DOHH2 (cell line): ENCODE data around the gene RNF150.

Experiments
- H3F3A ChIP-seq: fragments of 200-600 bp; sonication (generic), shearing (Covaris generic); 2 replicates; pipeline ENCODE4 v1.6.0; 2016; ENCODE audit warnings: antibody characterized with exemption, mild to moderate bottlenecking; ENCODE audit not compliant: control insufficient read depth, insufficient read depth
- H3K27ac ChIP-seq: fragments of 200-600 bp; sonication (generic); 2 replicates; pipeline ENCODE4 v1.5.1; 2014; ENCODE audit warnings: low read depth, mild to moderate bottlenecking, low read length, moderate library complexity
- H3K27me3 ChIP-seq: fragments of 200-600 bp; sonication (generic); 2 replicates; pipeline ENCODE4 v1.6.1; 2014; ENCODE audit warnings: mild to moderate bottlenecking, low read length, mixed read lengths; ENCODE audit not compliant: control insufficient read depth
- H3K36me3 ChIP-seq: fragments of 200-600 bp; sonication (generic); 2 replicates; pipeline ENCODE4 v1.6.1; 2014; ENCODE audit warnings: mild to moderate bottlenecking, low read length, moderate library complexity, mixed read lengths; ENCODE audit not compliant: control insufficient read depth
- H3K4me1 ChIP-seq: fragments of 200-600 bp; sonication (generic); 2 replicates; pipeline ENCODE4 v1.6.1; 2014; ENCODE audit warnings: mild to moderate bottlenecking, low read length, mixed read lengths; ENCODE audit not compliant: control insufficient read depth
- H3K4me2 ChIP-seq: fragments of 200-600 bp; sonication (generic); 2 replicates; pipeline ENCODE4 v1.6.0; 2014; ENCODE audit warnings: mild to moderate bottlenecking, low read length, moderate library complexity
- H3K4me3 ChIP-seq: fragments of 200-600 bp; sonication (generic); 2 replicates; pipeline ENCODE4 v1.5.1; 2014; ENCODE audit warnings: mild to moderate bottlenecking, low read length, mixed read lengths
- H3K79me2 ChIP-seq: fragments of 200-600 bp; sonication (generic); 2 replicates; pipeline ENCODE4 v1.6.1; 2014; ENCODE audit warnings: mild to moderate bottlenecking, low read length, mixed read lengths; ENCODE audit not compliant: control insufficient read depth
- H3K9me2 ChIP-seq: fragments of 200-600 bp; sonication (generic); replicated peaks from 2 replicates; pipeline ENCODE4 v1.6.1; 2014; ENCODE audit warnings: mild to moderate bottlenecking, low read length, mixed read lengths; ENCODE audit not compliant: control insufficient read depth
- H3K9me3 ChIP-seq: fragments of 200-600 bp; sonication (generic); 2 replicates; pipeline ENCODE4 v1.6.1; 2014; ENCODE audit warnings: antibody characterized with exemption, low read length, mixed read lengths; ENCODE audit not compliant: control insufficient read depth, insufficient read depth
- H4K20me1 ChIP-seq: fragments of 200-600 bp; sonication (generic); 2 replicates; pipeline ENCODE4 v1.6.0; 2014; ENCODE audit warnings: low read depth, mild to moderate bottlenecking, antibody characterized with exemption, low read length, moderate library complexity; ENCODE audit not compliant: control insufficient read depth, insufficient read depth
- EZH2phosphoT487 ChIP-seq: fragments of 200-600 bp; sonication (generic); IDR thresholded peaks from 2 replicates; pipeline ENCODE4 v1.6.1; 2017; ENCODE audit warnings: borderline replicate concordance, mild to moderate bottlenecking, antibody characterized with exemption, low read length, moderate library complexity, mixed read lengths
- TF ChIP-seq, protein P1 (sequence below): fragments of 200-600 bp; sonication (generic); IDR thresholded peaks from one replicate; pipeline ENCODE4 v1.5.1; 2014; ENCODE audit warnings: antibody characterized with exemption, mild to moderate bottlenecking, low read depth, low read length; ENCODE audit not compliant: poor library complexity, severe bottlenecking

The RNF150 gene

DNA sequence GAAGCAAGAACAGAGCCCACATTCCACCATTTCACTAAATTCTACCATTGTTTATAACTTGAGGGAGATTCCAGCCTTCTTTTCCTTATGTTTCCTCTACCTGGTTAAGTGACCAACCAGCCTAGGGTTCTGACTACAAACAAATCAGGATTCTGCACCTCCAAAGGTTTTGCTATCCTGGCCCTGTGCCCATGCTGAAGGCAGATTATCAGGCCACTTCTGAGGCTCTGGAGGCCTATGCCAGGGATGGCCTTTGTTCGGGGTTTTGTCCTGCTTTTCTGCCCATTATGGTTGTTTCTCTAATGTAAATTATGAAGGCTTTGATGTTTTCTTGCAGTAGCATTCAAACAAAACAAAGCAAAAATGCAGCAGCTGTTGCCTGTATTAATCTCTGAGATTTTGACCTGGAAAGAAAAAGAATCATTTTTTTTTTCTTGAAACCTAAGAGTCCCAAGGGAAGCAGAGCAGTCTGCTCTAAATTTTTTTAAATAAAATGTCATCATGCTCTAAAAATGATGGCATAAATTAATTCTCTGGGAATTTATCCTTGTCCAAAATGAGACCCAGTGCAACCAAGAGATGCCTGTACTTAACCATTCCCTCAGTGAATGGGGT, 55.6 kb downstream of the RNF150 start:
- Histone ChIP-seq H3K27me3 (no peaks in the 10 kb centered on the region), H4K20me1 (no peaks in the 10 kb centered on the region), H3K9me3 (no peaks in the 10 kb centered on the region), H3K4me2 (no peak overlapping the region), H3K36me3 (no peaks in the 10 kb centered on the region), H3K4me1 (no peaks in the 10 kb centered on the region), H3K4me3 (no peak overlapping the region), H3K27ac (no peak overlapping the region), H3K9me2 (no peaks in the 10 kb centered on the region), H3F3A (no peaks in the 10 kb centered on the region), H3K79me2 (no peaks in the 10 kb centered on the region)
- no peak for TF ChIP-seq EZH2phosphoT487
- TF ChIP-seq, protein P1, sequence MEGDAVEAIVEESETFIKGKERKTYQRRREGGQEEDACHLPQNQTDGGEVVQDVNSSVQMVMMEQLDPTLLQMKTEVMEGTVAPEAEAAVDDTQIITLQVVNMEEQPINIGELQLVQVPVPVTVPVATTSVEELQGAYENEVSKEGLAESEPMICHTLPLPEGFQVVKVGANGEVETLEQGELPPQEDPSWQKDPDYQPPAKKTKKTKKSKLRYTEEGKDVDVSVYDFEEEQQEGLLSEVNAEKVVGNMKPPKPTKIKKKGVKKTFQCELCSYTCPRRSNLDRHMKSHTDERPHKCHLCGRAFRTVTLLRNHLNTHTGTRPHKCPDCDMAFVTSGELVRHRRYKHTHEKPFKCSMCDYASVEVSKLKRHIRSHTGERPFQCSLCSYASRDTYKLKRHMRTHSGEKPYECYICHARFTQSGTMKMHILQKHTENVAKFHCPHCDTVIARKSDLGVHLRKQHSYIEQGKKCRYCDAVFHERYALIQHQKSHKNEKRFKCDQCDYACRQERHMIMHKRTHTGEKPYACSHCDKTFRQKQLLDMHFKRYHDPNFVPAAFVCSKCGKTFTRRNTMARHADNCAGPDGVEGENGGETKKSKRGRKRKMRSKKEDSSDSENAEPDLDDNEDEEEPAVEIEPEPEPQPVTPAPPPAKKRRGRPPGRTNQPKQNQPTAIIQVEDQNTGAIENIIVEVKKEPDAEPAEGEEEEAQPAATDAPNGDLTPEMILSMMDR = no peak

DNA sequence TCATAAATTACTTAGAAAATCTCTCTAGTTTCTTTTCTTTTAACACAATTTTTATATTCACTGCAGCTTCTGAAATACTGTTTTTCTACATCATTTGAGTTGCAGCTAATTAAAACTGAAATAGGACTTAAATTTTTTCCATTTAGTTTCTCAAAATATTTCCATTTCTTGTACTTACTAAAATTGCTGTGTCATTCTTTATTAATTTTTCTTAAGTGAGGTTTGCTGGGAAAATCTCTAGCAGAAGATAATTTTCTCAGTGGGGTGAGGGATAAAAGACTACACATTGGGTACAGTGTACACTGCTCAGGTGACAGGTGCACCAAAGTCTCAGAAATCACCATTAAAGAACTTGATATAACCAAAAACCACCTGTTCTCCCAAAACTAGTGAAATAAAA, 57.7 kb downstream of the RNF150 start:
- Histone ChIP-seq H3K4me2 (no peak overlapping the region), H3K27ac (no peak overlapping the region), H3K9me2 (no peaks in the 10 kb centered on the region), H3F3A (no peaks in the 10 kb centered on the region), H3K4me1 (no peaks in the 10 kb centered on the region), H3K9me3 (no peaks in the 10 kb centered on the region), H3K27me3 (no peaks in the 10 kb centered on the region), H3K4me3 (no peak overlapping the region), H4K20me1 (no peaks in the 10 kb centered on the region), H3K79me2 (no peaks in the 10 kb centered on the region), H3K36me3 (no peaks in the 10 kb centered on the region)
- TF ChIP-seq, protein P1 = no peak
- TF ChIP-seq EZH2phosphoT487 = no peak

DNA sequence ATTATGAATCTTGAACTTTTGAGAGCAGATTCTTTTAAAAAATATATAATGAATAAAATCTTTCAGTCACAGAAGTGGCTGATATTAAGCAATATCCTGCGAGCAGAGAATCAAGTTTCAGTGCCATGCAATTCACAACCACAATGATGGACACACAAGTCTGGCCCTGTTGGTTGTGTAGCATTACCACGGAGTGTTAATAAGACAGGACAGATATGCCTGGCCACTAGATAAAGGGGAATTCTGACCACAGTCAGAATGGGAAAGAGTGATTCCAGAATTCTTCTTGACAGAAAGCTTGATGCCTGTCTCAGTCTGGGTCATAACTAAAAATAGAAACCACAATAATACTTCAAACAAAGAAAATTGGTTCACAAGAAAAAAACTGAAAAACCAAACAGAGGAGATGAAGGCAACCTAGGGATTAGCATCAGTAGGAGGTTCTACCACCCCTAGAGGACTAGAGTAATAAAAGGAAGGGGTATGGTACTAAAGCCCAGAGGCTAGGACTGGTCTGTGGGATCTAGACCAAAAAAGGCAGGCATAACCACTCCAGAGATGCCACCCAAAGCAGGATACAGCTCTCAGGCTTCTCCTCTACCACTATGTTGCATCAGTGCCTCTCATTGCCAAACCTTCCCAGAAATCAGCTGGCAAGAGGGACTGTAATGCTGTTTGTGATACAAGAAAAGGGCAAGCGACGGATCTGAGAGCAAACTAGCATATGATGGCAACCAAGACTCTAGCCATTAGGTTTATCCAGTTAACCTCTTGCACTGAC, 59.0 kb downstream of the RNF150 start:
- Histone ChIP-seq H3K4me1 (no peaks in the 10 kb centered on the region), H3K27me3 (no peaks in the 10 kb centered on the region), H3K36me3 (no peaks in the 10 kb centered on the region), H3F3A (no peaks in the 10 kb centered on the region), H3K4me2 (no peak overlapping the region), H3K27ac (no peak overlapping the region), H3K9me3 (no peaks in the 10 kb centered on the region), H3K79me2 (no peaks in the 10 kb centered on the region), H4K20me1 (no peaks in the 10 kb centered on the region), H3K9me2 (no peaks in the 10 kb centered on the region), H3K4me3 (no peak overlapping the region)
- TF ChIP-seq, protein P1 = no peak
- TF ChIP-seq EZH2phosphoT487 = no peak
